ENCODE data around the gene FLRT1. TPM values are rescaled to one million over a fixed set of nuclear protein-coding genes. Genes with fewer than 3 reads are reported as not detected.

Gene FLRT1
- polyA plus RNA-seq, 1 experiment, result 0.17 TPM

- no peak for TF ChIP-seq CTCF (IDR thresholded peaks at IDR 0.05; ENCODE audit: low read depth, low read length)
- Histone ChIP-seq H3K9me3 (ENCODE audit: control insufficient read depth, insufficient read depth, low read length) (peaks cover 22% of the 10 kb centered on the region), H3K4me3 (ENCODE audit: low read depth, low read length) (no peak overlapping the region), H3K27ac (ENCODE audit: low read depth, low read length) (no peak overlapping the region), H3K27me3 (ENCODE audit: control insufficient read depth, insufficient read depth, low read length) (no peaks in the 10 kb centered on the region)
- POLR2A ChIA-PET, result no interaction called here
- CTCF ChIA-PET, result interaction anchor here (0.5 to 1.1 kb wide), 2 partner anchors 140 to 147 kb away, joined by 3 read pairs; no protein-coding TSS in a partner anchor
- no peak for DNase-seq (ENCODE audit: low read depth, low spot score)
Measured at GRCh38 chr11:64008914-64009633, 26.7 kb upstream of the FLRT1 start.

DNA sequence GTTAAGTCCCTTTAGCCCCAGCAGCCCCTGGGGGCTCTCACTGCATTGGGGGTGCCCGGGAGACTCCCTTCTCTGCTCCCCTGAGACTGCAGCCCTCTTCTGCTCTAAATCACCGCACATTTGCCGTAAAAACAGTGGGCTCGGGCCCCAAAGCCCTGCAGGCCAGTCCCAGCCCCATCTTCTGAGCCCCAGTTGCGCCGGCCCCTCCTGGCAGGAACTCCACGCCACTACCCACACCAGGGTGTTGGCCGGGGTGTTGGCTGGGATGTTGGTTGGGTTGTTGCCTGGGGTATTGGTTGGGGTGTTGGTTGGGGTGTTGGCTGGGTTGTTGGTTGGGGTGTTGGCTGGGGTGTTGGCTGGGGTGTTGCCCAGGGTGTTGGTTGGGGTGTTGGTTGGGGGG lies 26.0 kb upstream of the FLRT1 start:
- no peak overlapping the region for H3K27ac ChIP-seq (ENCODE audit: low read depth, low read length)
- H3K4me3 ChIP-seq (ENCODE audit: low read depth, low read length), result no peak overlapping the region
- no peaks in the 10 kb centered on the region for H3K27me3 ChIP-seq (ENCODE audit: control insufficient read depth, insufficient read depth, low read length)
- H3K9me3 ChIP-seq (ENCODE audit: control insufficient read depth, insufficient read depth, low read length), result peaks cover 22% of the 10 kb centered on the region
- TF ChIP-seq CTCF (IDR thresholded peaks at IDR 0.05; ENCODE audit: low read depth, low read length), result no peak
- POLR2A ChIA-PET, result no interaction called here
- CTCF ChIA-PET, result interaction anchor here (1.1 kb wide), 1 partner anchor 139 kb away, joined by 3 read pairs; no protein-coding TSS in a partner anchor
- no peak for DNase-seq (ENCODE audit: low read depth, low spot score)

DNA sequence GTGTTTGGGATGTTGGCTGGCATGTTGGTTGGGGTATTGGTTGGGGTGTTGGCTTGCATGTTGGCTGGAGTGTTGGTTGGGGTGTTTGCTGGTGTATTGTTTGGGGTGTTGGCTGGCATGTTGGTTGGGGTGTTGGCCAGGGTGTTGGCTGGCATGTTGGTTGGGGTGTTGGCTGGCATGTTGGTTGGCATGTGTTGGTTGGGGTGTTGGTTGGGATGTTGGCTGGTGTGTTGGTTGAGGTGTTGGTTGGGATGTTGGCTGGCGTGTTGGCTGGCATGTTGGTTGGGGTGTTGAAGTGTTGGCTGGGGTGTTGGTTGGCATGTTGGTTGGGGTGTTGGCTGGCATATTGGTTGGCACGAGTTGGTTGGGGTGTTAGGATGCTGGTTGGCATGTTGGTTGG lies 24.9 kb upstream of the FLRT1 start:
- H3K27me3 ChIP-seq (ENCODE audit: control insufficient read depth, insufficient read depth, low read length), result no peaks in the 10 kb centered on the region
- H3K4me3 ChIP-seq (ENCODE audit: low read depth, low read length), result no peak overlapping the region
- ChIA-PET POLR2A (no interaction called here), CTCF (interaction anchor here (0.9 kb wide), 1 partner anchor 138 kb away, joined by 3 read pairs; no protein-coding TSS in a partner anchor)
- TF ChIP-seq CTCF (IDR thresholded peaks at IDR 0.05; ENCODE audit: low read depth, low read length), result no peak
- no peak overlapping the region for H3K27ac ChIP-seq (ENCODE audit: low read depth, low read length)
- peaks cover 22% of the 10 kb centered on the region for H3K9me3 ChIP-seq (ENCODE audit: control insufficient read depth, insufficient read depth, low read length)
- no peak for DNase-seq (ENCODE audit: low read depth, low spot score)

GRCh38 chr11:64011371-64011770 lies 24.4 kb upstream of the FLRT1 start:
- no peak for TF ChIP-seq CTCF (IDR thresholded peaks at IDR 0.05; ENCODE audit: low read depth, low read length)
- H3K4me3 ChIP-seq (ENCODE audit: low read depth, low read length), result no peak overlapping the region
- POLR2A ChIA-PET, result no interaction called here
- DNase-seq (ENCODE audit: low read depth, low spot score), result no peak
- H3K27me3 ChIP-seq (ENCODE audit: control insufficient read depth, insufficient read depth, low read length), result no peaks in the 10 kb centered on the region
- no peak overlapping the region for H3K27ac ChIP-seq (ENCODE audit: low read depth, low read length)
- CTCF ChIA-PET, result interaction anchor here (0.9 kb wide), 1 partner anchor 138 kb away, joined by 3 read pairs; no protein-coding TSS in a partner anchor
- H3K9me3 ChIP-seq (ENCODE audit: control insufficient read depth, insufficient read depth, low read length), result peaks cover 22% of the 10 kb centered on the region

DNA sequence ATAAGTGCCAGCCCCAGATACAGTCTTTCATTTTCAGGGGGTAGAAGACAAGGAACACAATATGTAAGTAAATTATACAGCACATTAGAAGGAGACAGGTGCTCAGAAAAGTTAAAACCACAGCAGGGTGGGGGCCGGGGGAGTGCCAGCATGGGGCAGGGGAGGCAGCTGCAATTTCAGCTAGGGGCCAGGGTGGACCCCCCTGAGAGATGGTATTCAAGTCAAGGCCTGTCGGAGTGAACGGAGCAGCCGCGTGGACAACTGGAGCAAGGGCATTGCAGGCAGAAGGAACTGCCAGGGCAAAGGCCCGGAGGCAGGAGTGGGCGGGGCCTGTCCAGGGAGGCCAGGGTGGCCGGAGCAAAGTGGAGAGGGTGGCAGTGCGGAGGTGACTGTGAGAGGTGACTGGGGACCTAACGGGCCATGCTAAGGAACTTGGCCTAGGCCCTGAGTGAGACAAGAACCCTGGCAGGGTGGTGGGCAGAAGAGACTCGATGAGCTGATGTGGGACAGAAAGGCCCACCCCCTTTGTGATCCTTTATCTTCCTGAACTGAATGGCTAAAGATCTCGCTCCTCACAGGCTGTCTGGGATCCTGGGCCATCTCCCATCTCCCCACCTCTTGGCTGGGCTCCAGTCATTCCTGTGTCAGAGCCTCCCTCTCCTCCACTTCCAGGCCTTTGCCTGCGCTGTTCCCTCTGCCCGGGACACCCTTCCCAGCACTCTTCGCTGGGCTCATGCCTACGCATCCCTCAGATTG lies 22.4 kb upstream of the FLRT1 start:
- Histone ChIP-seq H3K27me3 (ENCODE audit: control insufficient read depth, insufficient read depth, low read length) (peaks cover 2% of the 10 kb centered on the region), H3K4me3 (ENCODE audit: low read depth, low read length) (no peak overlapping the region), H3K9me3 (ENCODE audit: control insufficient read depth, insufficient read depth, low read length) (peaks cover 22% of the 10 kb centered on the region), H3K27ac (ENCODE audit: low read depth, low read length) (no peak overlapping the region)
- CTCF ChIA-PET, result no interaction called here
- no peak for DNase-seq (ENCODE audit: low read depth, low spot score)
- POLR2A ChIA-PET, result no interaction called here
- no peak for TF ChIP-seq CTCF (IDR thresholded peaks at IDR 0.05; ENCODE audit: low read depth, low read length)
